Stimulated activated effector memory CD8-positive, alpha-beta T cell treated with anti-CD3 and anti-CD28 coated beads, Interleukin-12 subunit alpha, Interleukin-12 subunit beta, amount 100 ng/mL, for 72 hours (primary cell): ENCODE data around the gene MED8.
A peak's percentile ranks its signal among the peaks of the same experiment; 100 is the strongest.
"Not testable (repeated sequence)": the region's sequence is repeated elsewhere in the genome, so short reads cannot be mapped to it uniquely, and the experiment has no call there.

ENCODE experiments used
- ATAC-seq: fragments of 150-1000 bp; cut with Tn5 transposase; 2 replicates; pipeline ENCODE4 v1.10.0; 2021
- DNase-seq, 2 donors: peaks; one replicate each; pipeline ENCODE4 v3.0.0; 2021 to 2022; ENCODE audit warnings: low spot score in 2 of 2
- H3K27ac Mint-ChIP-seq: one replicate; pipeline ENCODE4 v1.8.0; 2022; ENCODE audit warnings: mild to moderate bottlenecking, mixed read lengths
- H3K36me3 Mint-ChIP-seq: one replicate; pipeline ENCODE4 v1.8.0; 2022; ENCODE audit warnings: mild to moderate bottlenecking, mixed read lengths
- H3K4me1 Mint-ChIP-seq: one replicate; pipeline ENCODE4 v1.8.0; 2022; ENCODE audit warnings: mixed read lengths
- H3K4me3 Mint-ChIP-seq: one replicate; pipeline ENCODE4 v1.8.0; 2022; ENCODE audit warnings: mild to moderate bottlenecking, mixed read lengths
- H3K9me3 Mint-ChIP-seq: one replicate; pipeline ENCODE4 v1.8.0; 2022; ENCODE audit warnings: mixed read lengths

MED8 gene

GRCh38 chr1:43379476-43379875 lies 10.1 kb downstream of the MED8 start:
- no peaks in the 10 kb centered on the region for H3K9me3 Mint-ChIP-seq
- no peak for DNase-seq
- peaks cover 5% of the 10 kb centered on the region for H3K4me1 Mint-ChIP-seq
- ATAC-seq = no peak
- peaks cover 44% of the 10 kb centered on the region for H3K36me3 Mint-ChIP-seq
- H3K27ac Mint-ChIP-seq = peak overlapping the region; percentile 6
- H3K4me3 Mint-ChIP-seq = no peak overlapping the region

DNA sequence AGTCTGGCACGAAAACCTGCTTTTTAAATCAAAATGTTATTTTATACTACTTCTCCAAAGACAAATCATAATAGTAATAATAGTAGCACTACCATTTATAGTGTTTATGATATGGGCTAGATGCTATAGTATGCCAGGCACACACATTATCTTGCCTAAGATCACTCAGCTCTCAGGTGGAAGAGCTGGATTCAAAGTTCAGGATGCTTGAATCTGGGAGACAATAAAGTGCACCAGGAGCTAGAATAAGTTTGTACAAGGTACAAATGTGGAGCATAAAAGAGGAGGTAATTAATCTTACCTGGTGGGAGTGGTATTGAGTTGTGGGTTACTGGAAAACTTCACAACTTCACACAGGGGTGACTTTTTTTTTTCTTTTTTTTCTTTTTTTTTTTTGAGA lies 11.8 kb downstream of the MED8 start:
- H3K36me3 Mint-ChIP-seq = peaks cover 28% of the 10 kb centered on the region
- DNase-seq (no peak), ATAC-seq (no peak)
- no peak overlapping the region for H3K27ac Mint-ChIP-seq
- H3K4me3 Mint-ChIP-seq = no peak overlapping the region
- H3K9me3 Mint-ChIP-seq = no peaks in the 10 kb centered on the region
- peaks cover 5% of the 10 kb centered on the region for H3K4me1 Mint-ChIP-seq

- no peaks in the 10 kb centered on the region for H3K9me3 Mint-ChIP-seq
- peaks cover 22% of the 10 kb centered on the region for H3K36me3 Mint-ChIP-seq
- H3K27ac Mint-ChIP-seq = no peak overlapping the region
- no peak overlapping the region for H3K4me3 Mint-ChIP-seq
- no peak for ATAC-seq
- H3K4me1 Mint-ChIP-seq = peaks cover 5% of the 10 kb centered on the region
- no peak for DNase-seq
Observed at GRCh38 chr1:43376723-43377235, 12.8 kb downstream of the MED8 start.

- Mint-ChIP-seq H3K36me3 (peaks cover 7% of the 10 kb centered on the region), H3K9me3 (no peaks in the 10 kb centered on the region), H3K4me3 (no peak overlapping the region), H3K27ac (no peak overlapping the region), H3K4me1 (peaks cover 10% of the 10 kb centered on the region)
- no peak for DNase-seq
- ATAC-seq = no peak
Observed at GRCh38 chr1:43373066-43373940, 16.3 kb downstream of the MED8 start.

- ATAC-seq (no peak), DNase-seq (no peak)
- Mint-ChIP-seq H3K36me3 (peaks cover 10% of the 10 kb centered on the region), H3K4me1 (peaks cover 14% of the 10 kb centered on the region), H3K9me3 (no peaks in the 10 kb centered on the region), H3K4me3 (no peak overlapping the region), H3K27ac (no peak overlapping the region)
Observed at GRCh38 chr1:43372172-43372571, 17.4 kb downstream of the MED8 start.

DNA sequence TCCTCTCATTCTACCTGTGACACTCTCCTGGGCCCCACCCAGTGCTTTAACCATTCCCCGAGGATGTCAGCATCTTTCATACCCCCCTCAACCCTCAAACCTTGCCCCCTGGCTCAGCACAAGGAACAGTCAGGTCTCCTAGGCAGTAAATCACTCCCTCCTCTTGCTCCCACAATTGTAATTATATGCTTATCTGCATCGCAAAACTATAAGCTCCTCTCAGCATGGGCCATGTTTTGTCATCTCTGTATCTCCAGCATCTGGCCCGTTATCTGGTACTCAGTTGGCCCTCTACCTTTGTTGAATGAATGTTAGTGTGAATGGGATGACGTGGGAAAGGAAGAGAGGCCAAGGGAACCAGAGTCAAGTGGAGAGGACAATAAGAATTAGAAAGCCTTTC lies 19.0 kb downstream of the MED8 start:
- DNase-seq = no peak
- peak overlapping the region; percentile 5 for H3K27ac Mint-ChIP-seq

DNA sequence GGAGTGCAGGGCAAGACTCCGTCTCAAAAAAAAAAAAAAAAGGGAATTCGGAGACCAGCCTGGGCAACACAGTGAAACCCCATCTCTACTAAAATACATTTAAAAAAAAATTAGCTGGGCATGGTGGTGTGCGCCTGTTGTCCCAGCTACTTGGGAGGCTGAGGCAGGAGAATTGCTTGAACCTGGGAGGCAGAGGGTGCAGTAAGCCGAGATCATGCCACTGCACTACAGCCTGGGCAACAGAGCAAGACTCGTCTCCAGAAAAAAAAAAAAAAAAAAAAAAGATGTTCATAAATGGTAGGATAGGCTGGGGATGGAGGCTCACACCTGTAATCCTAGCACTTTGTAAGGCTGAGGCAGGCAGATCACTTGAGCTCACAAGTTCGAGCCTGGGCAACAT lies 19.8 kb downstream of the MED8 start:
- not testable (repeated sequence) for DNase-seq, H3K4me3 Mint-ChIP-seq, ATAC-seq, H3K9me3 Mint-ChIP-seq, H3K27ac Mint-ChIP-seq
- H3K4me1 Mint-ChIP-seq = peaks cover 35% of the 10 kb centered on the region
- H3K36me3 Mint-ChIP-seq = peaks cover 31% of the 10 kb centered on the region

More for the DNA sequence above, 19.0 kb downstream of the MED8 start:
- no peak for ATAC-seq
- H3K9me3 Mint-ChIP-seq = no peaks in the 10 kb centered on the region
- H3K36me3 Mint-ChIP-seq = peaks cover 23% of the 10 kb centered on the region
- H3K4me1 Mint-ChIP-seq = peaks cover 27% of the 10 kb centered on the region
- no peak overlapping the region for H3K4me3 Mint-ChIP-seq

GRCh38 chr1:43368646-43369020 lies 21.0 kb downstream of the MED8 start:
- DNase-seq (no peak), ATAC-seq (no peak)
- H3K27ac Mint-ChIP-seq = peak overlapping the region; percentile 94
- peaks cover 43% of the 10 kb centered on the region for H3K36me3 Mint-ChIP-seq
- H3K4me3 Mint-ChIP-seq = peak overlapping the region; percentile 96
- no peaks in the 10 kb centered on the region for H3K9me3 Mint-ChIP-seq
- peaks cover 46% of the 10 kb centered on the region for H3K4me1 Mint-ChIP-seq

- DNase-seq = peak; percentile 83 to 92
- Mint-ChIP-seq H3K4me3 (peak within 1 kb of the TSS; percentile 96), H3K4me1 (peaks cover 47% of the 10 kb centered on the region), H3K27ac (peak within 1 kb of the TSS; percentile 94), H3K9me3 (no peaks in the 10 kb centered on the region), H3K36me3 (peaks cover 48% of the 10 kb centered on the region)
- peak; percentile 89 for ATAC-seq
Observed at GRCh38 chr1:43367904-43368645, 21.5 kb downstream of the MED8 start, which contains the start of gene ELOVL1. Gene ELOVL1, minus strand, starts transcription at chr1:43368011. Its CDS starts 2,402 bp downstream, at chr1:43365609.

DNA sequence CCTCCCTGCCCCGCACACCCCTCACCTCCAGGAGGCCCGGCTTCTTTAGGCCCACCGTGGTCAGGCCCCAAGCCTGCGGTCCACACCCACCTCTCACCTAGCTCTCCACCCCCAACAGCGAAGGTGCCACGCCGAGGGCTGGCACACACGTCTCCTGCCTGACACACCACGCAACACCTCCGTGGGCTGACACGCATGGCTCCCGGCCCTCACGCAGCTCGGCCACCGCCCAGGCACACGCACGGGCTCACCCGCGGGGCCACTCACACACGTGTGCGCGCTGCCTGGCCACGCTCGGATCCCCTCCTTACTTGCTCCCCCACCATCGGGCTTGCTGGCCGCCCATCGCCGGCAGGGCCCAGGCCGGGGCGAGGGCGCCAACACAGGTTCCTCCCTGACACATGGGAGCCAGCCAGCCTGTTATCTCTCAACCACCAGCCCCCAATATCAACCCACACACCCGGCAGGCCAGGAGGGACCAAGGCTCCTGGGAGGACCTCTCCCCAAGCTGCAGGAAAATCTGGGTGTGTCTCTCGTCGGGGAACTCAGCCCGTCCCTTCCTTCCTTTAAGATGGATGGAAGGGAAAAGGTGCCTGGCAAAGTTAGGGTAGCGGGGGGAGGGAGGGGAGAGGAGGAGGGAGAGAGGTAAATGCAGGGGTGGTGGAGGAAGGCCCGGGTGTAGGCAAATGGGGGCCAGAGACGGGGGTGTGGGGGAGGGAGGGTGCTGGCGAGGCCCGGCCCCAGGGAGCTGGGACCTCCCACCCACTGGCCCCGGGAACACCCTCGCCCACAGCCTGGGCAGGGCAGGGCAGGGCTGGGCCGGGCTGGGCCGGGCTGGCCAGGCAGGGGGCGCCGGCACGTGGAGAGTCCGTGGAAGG lies 22.3 kb downstream of the MED8 start:
- Mint-ChIP-seq H3K36me3 (peaks cover 56% of the 10 kb centered on the region), H3K27ac (peak overlapping the region; percentile 94), H3K4me3 (peak overlapping the region; percentile 96), H3K4me1 (peaks cover 47% of the 10 kb centered on the region), H3K9me3 (no peaks in the 10 kb centered on the region)
- peak; percentile 18 to 72 for DNase-seq
- ATAC-seq = peak; percentile 69

DNA sequence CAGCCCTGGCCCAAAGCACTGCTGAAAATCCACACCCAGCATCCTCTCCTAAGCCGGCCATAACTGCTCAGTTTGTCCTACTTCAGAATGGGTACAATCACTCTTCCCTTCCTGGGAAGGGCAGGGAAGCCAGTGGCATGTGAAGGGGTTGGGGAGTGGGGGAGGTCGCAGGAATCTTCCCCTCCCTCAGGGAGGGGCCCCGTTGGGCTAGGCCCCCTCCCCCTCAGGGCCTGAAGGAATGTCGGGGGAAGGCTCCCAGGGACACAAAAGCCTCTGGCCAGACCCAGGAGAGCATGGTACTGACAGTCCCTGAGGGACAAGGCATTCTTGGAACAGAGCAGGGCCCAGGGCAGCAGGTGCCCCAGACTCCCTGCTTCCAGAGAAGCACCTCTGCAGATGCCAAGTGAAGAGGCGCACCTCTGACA lies 23.0 kb downstream of the MED8 start:
- no peak for DNase-seq
- Mint-ChIP-seq H3K36me3 (peaks cover 63% of the 10 kb centered on the region), H3K4me1 (peaks cover 47% of the 10 kb centered on the region)

GRCh38 chr1:43366179-43366578 lies 23.4 kb downstream of the MED8 start:
- H3K9me3 Mint-ChIP-seq = no peaks in the 10 kb centered on the region
- peak overlapping the region; percentile 96 for H3K4me3 Mint-ChIP-seq
- DNase-seq (no peak), ATAC-seq (no peak)
- peaks cover 67% of the 10 kb centered on the region for H3K36me3 Mint-ChIP-seq
- H3K4me1 Mint-ChIP-seq = peaks cover 51% of the 10 kb centered on the region
- H3K27ac Mint-ChIP-seq = peak overlapping the region; percentile 94

More for the DNA sequence above, 23.0 kb downstream of the MED8 start:
- no peak for ATAC-seq
- no peaks in the 10 kb centered on the region for H3K9me3 Mint-ChIP-seq
- H3K27ac Mint-ChIP-seq = peak overlapping the region; percentile 94
- H3K4me3 Mint-ChIP-seq = peak overlapping the region; percentile 96

DNA sequence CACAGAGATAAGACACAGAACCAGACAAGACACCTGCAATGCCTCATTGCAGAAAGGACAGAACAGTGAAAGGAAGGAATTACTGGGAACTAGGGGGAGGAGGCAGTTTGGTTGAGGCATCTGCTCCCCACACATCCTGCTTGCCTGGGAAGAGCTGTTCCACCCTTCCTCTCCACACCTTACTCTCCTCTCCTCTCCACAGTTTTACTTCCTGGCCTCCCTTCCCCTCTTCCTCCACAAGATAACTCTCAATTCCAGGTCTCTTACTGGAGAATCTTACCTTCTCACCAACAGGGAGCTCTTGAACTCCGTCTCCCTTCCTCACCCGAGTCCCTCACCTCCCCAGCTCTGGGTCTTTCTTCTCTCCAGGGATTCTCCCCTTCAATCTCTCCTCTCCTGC lies 23.9 kb downstream of the MED8 start:
- ATAC-seq (no peak), DNase-seq (no peak)
- H3K4me3 Mint-ChIP-seq = peak overlapping the region; percentile 96
- peaks cover 72% of the 10 kb centered on the region for H3K36me3 Mint-ChIP-seq
- peak overlapping the region; percentile 94 for H3K27ac Mint-ChIP-seq
- peaks cover 54% of the 10 kb centered on the region for H3K4me1 Mint-ChIP-seq
- H3K9me3 Mint-ChIP-seq = no peaks in the 10 kb centered on the region

DNA sequence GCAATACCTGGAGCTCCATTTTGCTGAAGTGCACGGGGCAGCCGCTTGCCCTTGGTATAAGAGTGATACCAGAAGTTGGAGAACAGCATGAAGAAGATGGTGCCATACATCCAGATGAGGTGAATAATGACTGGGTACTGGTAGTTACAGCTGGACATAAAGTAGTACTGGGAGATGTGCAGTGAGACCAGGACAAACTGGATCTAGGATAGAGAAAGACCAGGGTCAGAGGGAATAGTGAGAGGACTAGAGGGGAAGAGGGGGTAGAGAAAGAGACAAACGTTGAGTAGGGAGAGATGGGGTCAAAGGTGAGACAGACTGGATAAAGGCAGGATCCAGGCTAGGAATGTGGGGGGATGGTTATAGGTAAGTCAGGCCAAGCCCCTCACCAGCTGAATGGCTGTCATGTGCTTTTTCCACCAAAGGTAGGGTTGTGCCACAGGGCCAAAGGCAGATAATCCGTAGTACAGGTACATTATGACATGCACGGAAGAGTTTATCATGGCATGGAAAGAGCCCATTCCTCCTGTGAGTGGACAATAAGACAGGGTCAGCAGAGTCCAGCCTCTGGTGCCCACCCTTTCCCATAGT lies 25.6 kb downstream of the MED8 start:
- Mint-ChIP-seq H3K36me3 (peaks cover 89% of the 10 kb centered on the region), H3K4me1 (peaks cover 65% of the 10 kb centered on the region), H3K27ac (peak overlapping the region; percentile 94), H3K4me3 (no peak overlapping the region), H3K9me3 (no peaks in the 10 kb centered on the region)
- no peak for DNase-seq
- no peak for ATAC-seq
